ENCODE measurements around the gene POU6F2.

The POU6F2 gene

DNA sequence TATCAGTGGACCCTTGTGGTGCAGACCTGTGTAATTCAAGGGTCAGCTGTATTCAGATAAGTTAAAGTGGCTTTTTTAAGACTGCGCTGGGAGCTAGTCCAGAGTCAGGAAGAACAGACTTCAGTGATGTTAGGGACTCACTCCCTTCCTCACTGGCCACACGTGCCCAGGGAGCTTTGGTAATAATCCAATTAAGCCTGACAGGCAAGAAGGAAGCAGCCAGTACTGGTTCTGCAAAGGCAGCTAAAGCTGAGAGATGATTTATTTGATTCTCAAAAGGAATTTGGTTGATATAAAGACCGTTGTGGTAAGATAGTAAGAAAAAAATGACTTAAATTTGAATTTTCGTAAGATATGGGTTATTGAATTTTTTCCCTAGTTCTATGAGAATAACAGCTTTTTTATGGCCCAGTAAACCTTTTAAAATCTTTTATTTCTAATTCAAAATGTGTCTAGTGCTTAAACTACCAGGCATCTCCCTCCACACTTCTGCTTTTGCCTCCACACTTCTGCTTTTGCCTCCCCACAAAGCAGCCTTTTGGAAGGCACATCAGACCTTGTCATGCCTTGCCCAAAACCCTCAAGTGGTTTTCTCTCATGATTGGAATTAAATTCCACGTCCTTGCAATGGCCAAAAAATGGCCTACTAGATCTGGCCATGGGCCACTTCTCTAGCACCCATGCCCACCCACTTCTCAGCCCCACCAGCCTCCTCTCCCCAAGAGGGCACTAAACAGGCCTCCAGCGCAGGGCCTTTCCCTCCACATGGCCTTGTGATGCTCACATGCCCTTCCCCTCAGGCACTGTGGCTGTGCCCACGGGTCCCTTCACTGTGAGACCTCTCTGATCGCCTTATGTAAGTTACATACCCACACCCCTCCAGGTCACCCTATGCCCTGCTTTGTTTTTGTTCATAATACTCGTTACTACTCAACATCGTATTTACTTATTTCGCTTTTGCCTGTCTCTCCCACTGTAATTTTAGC is 92.5 kb downstream of the POU6F2 start:
- no peak for DNase-seq (ENCODE audit: low read depth)

DNA sequence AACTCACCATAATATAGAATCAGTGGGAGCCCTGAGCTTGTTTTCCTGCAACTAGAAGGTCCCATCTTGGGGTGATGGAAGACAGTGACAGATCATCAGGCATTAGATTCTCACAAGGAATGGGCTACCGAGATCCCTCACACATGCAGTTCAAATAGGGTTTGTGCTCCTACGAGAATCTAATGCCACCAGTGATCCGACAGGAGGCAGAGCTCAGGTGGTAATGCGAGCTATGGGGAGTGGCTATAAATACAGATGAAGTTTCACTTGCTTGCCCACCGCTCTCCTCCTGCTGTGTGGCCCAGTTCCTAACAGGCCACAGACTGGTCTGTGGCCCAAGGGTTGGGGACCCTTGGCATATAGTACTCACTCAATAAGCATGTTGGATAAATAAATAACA is 93.4 kb downstream of the POU6F2 start:
- no peak for DNase-seq (ENCODE audit: low read depth)

DNA sequence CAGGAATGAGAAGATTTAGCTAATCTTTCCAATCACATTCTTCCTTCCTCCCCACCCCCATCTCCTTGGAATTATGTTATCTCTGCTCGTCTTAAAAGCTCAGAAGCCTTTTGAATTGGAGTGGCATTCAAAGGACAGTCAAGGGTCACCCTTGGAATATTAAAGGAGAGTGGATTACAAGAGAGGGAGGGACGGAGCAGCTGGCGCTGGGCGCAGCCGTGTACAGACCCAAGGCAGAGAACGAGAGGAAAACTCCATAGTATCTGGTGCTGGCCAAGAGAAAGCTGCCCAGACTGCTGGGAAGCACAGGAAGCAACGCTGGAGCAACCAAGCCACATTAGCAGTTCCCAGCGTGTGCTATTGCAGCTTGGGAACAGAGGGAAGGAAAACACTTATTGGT is 95.7 kb downstream of the POU6F2 start:
- no peak for DNase-seq (ENCODE audit: low read depth)

DNA sequence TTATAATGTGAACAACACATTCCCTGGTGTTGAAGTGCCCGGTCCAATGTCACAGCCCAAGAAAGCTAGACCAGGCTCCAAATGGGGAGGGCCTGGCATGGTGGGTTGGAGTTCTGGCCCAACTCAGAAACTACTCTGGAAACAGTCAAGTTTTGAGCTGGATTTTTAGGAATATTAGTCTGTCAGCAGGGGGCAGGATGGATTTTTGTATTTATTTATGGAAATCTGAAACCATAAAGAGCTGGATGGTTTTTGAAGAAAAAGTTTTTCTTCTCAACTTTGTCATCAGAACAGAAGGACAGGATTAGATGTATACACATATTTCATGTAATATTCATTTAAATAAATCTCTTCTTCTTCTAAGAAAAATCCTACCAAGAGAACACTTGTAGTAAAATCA is 97.5 kb downstream of the POU6F2 start:
- DNase-seq (ENCODE audit: low read depth) = no peak

DNA sequence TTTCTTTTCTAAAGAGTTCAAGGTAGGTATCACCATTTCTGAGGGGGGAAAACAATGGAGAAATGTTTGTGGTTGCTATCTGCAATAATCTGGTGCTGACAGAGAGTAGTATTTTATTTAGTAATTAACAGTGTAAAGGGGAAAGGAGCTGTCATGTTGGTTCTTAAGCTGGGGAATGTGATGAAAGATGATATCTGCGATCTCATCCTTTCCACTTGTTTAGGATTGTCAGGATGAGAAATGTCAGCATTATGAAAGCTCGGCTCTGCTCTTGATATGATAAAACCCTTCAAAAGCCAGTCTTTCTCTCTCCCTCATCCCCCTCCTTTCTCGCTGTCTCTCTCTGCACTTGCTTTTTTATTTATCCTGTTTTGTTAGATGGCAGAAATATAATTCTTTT is 106.1 kb downstream of the POU6F2 start:
- no peak for DNase-seq (ENCODE audit: low read depth)

DNA sequence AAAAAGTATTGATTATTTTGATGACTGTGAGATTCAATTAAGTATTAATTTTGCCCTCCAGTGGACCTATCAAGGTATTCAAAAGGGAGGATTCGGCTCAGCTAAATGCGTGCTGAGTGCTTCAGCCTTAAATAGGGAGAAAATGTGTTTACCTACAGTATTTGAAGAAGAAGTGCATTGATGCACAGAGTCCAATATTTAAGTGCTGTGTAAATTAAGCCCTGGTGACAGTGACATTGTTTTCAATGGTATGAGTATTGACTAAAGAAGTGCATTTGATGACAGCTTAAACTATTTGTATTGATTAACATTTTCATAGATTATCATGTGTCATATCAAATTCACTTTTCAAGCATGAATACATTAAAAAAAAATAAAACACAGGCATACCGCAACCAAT is 106.6 kb downstream of the POU6F2 start:
- DNase-seq (ENCODE audit: low read depth) = no peak

DNA sequence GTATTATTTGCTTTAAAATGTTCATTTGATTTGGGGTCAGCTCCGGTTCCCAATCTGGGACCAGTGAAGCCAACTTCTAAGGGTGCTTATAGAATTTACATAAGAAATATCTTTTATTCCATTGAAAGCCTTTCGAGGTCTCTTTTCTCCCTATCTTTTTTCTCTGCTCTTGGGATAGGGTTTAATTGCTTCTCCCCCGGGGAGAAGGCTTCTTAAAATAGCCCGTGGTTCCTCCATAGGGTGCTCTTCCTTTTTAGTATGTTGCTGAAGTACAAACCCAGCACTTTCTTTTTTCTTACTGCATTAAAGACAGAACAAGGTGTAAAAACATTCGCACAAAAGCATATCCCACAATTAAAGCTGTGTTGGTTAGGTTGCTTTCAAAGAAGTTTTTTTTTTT is 107.5 kb downstream of the POU6F2 start:
- DNase-seq (ENCODE audit: low read depth) = no peak

DNA sequence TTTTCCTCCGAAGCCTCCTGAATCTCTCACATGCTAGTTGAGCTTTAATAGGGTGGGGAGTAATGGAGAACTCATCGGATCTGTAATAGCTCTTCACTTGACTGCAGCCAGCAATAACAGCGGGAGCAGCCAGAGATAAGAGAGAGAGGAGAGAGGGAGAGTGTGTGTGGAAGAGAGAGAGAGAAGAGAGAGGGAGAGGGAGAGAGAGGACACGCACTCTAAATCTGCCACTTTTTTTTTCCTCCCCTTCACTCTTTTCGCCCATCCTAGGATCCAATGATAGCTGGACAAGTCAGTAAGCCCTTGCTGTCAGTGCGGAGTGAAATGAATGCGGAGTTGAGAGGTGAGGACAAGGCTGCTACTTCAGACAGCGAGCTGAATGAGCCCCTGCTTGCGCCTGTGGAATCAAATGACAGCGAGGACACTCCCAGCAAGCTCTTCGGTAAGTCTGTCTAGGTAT is 107.9 kb downstream of the POU6F2 start:
- no peak for DNase-seq (ENCODE audit: low read depth)

DNA sequence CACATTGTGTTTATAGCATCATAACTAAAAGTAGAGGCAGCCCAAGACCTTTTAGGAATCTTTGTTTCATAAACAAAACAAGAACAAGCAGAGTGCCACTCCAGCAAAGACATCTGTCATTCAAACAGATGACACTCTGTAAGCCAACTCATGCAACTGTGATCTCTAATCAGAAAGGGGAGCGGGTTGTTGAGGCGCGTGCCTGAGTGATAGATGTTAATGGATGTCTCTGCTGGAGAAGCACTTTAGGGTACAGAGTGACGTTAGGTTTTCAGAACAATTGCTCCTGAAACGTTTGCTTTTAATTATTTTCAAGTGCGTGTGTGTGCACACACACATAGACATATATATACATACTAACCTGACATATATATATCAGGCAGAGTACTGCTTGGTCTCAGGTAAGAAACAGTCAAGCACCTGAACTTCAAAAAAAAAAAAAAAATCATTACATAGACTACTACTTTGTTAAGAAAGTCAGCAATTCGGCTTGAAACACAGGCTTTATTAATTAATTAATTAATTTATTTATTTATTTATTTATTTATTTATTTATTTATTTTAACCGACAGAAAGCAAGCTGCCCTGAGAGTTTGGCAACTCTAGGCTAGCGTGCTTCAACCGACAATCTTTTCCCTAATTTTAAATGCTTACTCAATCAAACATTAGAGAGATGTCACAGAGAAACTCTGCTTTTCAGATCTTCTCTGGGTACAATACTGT is 109.1 kb downstream of the POU6F2 start:
- DNase-seq (ENCODE audit: low read depth) = no peak

DNA sequence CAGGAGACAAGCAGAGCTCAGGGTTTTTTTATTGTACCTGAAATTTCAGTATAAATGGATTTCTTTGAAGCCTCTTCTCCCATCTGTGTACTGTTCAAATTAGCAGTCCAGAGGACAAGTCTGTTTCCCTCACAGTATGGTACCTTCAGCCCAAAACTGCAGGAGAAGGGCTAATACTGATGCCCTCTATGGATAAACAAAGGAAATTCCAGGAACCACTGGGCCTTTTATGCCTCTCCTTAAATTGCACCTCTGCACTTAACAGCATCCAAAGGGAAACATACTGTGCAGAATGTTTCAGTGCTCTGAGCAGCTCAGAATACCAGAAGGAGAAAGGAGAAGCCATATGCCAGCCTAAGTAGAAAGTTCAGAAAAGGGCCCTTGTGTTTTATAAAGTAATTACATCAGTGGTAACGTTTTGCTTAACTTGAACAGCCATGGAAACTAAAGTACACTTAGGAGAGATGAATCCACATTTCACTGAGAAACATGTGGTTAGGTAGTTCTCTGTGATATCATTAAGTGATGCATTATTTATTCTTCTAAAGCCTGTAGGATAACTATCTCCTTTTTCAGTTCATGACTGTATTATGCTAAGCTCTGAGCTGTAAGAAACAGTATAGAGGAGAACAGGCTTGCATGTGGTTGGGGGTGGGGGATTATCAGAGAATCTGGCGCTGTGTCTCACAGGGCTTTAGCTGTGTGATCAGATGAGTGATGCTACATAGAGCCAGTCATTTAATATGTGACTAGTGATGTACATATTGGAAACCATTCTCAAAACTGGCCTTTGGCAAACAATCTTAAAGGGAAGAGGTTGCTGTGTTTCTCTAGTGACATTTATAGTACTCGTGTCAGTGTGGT is 111.3 kb downstream of the POU6F2 start:
- DNase-seq (ENCODE audit: low read depth) = no peak

DNA sequence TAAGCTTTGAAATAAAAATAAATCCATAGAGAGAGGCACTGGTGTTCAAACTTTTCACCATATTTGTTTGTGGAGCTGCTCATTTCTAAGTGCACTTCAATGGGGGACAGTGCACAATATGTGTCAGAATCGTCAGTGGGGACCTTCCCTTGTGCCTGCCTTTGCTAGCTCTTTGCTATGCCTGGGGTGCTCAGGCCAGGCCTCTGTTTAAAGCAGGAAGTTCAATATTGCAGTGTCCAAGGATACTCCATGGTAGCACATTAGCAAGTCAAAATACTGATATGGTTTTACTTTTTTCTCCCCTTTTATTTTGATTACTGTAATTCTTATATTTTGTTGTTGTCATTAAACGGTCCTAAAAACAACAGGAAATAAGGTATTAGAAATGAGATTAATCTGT is 113.4 kb downstream of the POU6F2 start:
- DNase-seq (ENCODE audit: low read depth) = no peak

DNA sequence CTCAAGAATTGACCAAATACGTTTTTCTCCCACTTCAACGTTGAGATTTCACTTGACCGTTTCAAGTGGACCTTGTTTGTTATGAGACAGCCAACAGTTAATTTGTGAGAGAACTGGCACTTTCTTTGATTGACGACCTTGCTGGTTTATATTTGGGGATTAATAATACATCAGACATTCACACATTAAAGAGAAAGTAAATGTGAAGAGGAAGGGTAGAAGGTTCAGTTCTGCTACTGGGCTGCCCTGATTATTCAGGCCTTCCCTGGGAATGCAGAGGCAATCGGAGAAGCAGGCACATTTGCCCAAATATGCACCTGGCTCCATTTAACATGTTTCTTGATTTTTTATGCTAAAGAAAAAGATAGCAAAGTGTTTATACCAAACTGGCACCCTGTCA is 114.1 kb downstream of the POU6F2 start:
- no peak for DNase-seq (ENCODE audit: low read depth)

DNA sequence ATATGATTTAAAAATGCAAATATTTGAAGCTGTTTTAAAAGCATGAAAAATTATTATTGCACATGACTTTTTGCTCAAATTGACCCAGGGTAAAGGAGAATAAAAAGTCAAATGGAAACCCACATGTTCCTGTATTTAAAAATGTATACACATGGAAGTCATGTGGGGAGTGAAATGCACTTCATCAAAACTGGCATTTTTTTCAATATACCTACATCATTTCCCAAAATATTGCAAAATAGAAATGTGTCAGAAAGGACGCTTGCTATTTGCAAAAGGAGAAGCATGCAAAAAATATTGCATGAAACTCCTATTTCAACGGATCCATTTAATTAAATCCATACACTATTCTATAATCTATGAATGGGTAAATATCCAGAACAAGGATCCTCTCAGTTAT is 117.0 kb downstream of the POU6F2 start:
- no peak for DNase-seq (ENCODE audit: low read depth)

DNA sequence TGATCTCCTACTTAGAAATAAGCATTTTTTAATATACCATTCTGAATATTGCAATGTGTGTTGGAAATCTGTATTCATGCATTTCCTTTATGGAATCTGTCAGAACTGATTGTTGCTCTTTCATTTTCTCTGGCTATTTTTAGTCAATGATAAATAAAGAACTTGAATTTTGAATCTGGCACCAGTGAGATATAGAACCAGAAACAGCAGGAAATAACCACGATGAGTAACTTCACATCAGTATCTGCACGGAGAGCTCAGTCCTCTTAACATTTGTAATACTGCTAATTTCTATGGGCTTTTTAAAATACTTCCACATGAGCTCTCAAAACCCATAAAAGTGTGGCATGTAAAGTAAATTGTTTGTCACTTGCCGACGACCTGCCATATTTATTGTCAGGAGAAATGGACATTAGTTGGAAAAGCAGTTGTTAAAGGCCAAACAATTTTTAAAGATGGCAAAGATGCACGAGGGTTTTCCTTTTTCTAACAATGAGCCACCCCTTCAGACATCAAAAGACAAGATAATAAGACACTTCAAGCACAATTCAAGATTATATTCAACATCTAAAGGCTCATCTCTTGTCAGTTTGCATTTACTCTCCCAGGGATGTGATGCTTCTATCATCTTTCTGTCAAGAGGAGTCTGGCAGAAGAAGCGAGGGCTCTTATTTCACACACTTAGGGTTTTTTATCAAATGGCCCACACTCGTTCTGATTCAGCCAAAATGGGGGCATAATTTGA is 118.3 kb downstream of the POU6F2 start:
- DNase-seq (ENCODE audit: low read depth) = no peak

DNA sequence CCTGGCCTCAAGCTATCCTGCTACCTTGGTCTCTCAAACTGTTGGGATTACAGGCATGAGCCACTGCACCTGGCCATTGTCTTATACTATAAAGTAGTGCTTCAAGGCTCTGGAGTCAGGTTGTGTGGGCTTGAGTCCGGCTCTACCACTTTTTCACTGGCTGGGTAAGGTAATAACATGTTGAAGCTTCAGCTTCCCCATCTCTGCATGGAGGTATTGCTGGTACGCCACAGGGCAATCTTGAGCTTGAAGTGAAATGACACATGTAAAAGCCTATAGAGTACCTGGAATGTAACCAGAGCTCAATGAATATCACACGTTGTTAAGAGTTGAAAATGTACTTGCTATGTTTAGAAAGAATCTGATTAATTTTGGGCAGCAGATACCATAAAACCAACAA is 120.8 kb downstream of the POU6F2 start:
- DNase-seq (ENCODE audit: low read depth) = no peak

DNA sequence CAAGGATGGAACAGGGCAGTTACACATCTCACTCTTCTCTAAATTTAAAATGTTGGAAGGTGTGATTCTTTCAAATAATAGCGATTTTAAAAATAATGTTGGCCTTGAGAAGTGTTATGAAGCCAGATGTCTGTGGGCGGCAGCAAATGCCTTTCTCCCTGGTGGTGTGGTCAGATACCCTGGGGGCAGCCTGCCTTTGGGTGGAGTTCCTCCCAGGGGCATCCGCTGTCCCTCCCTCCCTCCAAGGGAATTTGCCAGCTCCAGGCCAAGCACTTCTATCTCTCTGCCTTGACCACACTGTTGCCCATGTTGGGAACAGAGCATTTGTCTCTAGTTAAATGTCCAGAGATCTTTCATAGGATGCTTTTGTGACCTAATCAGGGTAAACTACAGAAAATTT is 121.4 kb downstream of the POU6F2 start:
- no peak for DNase-seq (ENCODE audit: low read depth)

DNA sequence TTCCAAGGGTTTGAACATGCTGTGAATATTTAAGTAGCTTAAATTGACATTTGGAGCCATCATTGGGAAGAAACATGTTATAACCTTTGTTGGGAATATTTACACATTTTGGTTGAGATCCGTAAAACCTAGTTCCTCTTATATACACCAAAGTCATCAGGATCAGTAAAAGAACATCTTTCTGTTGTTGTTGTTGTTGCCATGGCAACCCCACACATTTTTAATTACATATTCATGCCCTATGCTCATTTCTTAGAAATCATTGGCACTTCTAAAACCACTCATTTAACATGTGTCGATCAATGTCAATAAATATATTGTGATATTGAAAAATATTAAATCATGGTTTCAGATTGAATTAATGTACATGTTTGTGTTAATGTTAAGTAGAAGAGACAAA is 122.6 kb downstream of the POU6F2 start:
- no peak for DNase-seq (ENCODE audit: low read depth)

DNA sequence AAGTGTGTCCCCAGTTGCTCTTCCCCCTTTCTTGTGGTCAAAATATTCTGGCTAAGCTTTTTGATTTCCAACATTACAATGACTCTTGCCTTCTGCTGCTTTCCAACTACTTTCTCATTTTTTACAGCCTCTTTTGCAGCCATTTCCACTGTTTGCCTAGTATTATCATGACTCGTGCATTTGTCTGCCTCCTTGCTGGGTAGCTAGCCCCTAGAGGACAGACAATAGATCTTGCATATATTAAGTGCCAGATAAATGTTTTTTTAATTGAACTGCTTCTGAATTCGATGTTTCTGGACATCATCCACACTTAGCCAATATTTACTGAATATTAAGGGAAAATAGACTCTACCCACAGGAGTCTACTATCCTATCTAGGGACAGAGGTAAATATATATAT is 124.5 kb downstream of the POU6F2 start:
- DNase-seq (ENCODE audit: low read depth) = no peak

DNA sequence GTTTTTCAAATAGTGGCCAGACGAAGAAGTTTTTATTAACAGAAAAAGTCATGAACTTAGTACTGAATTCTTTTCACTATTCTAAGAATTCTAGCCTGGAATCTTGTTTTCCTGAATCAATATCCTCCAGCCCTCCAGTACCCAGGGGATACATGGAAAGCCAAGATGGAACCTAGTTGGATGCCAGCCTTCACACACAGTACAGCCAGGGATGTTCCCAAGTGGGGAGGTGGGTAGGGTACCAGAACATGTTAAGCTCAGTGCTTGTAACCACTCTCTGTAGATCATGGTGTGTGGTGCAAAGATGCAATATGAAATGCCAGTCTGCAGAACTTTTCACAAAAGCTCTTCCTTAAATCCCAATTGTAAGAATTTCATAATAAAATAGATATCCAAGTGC is 128.0 kb downstream of the POU6F2 start:
- DNase-seq (ENCODE audit: low read depth) = no peak

DNA sequence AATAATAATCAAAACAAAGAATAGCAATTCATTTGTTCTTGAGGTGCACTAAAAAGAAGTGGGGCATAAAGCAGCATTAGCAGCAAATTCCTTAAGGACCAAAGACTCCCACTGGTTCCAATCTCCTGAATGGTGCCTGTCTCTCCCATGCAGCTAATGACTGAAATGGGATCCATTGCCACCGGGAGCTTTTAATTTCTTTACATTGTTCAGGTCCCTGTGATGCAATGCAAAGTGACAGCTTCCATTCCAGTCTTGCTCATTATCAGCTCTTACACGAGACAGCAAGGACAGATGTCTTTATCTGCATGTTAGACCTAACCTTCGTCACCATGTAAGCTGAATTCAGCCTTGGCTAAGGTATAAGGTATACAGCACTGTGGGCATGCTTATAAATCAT is 148.1 kb downstream of the POU6F2 start:
- DNase-seq (ENCODE audit: low read depth) = no peak

DNA sequence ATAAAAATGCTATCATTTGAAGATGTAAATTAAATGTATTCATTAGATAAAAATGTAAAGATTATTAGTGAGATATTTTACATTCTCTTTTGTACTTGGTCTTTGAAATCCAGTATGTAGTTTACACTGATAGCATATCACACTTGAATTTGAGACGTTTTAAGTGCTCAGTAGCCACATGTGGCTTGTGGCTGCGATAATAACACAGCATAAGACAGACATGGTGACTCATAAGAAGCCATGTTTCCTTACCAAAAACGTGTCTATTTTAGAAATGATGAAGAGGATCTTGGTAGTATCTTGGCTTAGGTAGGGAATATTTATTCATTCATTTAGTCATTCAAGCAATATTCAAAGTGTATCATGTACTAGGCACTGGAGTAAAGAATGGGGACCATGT is 149.3 kb downstream of the POU6F2 start:
- no peak for DNase-seq (ENCODE audit: low read depth)
